ENCODE results near the gene FHIT.

The FHIT gene

GRCh38 chr3:60854791-60855190 lies 396.5 kb downstream of the FHIT start:
- peak overlapping the region; percentile 51 for H3K27ac Mint-ChIP-seq
- H3K4me1 Mint-ChIP-seq (ENCODE audit: low read depth), result peaks cover 40% of the 10 kb centered on the region
- no peak overlapping the region for H3K4me3 Mint-ChIP-seq

GRCh38 chr3:60847791-60848190 lies 403.5 kb downstream of the FHIT start:
- no peaks in the 10 kb centered on the region for H3K27me3 Mint-ChIP-seq
- H3K27ac Mint-ChIP-seq, result no peak overlapping the region
- intact Hi-C loops (cut with micrococcal nuclease), result no loop called here
- H3K4me1 Mint-ChIP-seq (ENCODE audit: low read depth), result peaks cover 14% of the 10 kb centered on the region
- H3K4me3 Mint-ChIP-seq, result no peak overlapping the region
- no peaks in the 10 kb centered on the region for H3K36me3 Mint-ChIP-seq (ENCODE audit: low read depth)
- peaks cover 16% of the 10 kb centered on the region for H3K9me3 Mint-ChIP-seq

More at GRCh38 chr3:60854791-60855190, 396.5 kb downstream of the FHIT start:
- peaks cover 47% of the 10 kb centered on the region for H3K9me3 Mint-ChIP-seq
- no peaks in the 10 kb centered on the region for H3K27me3 Mint-ChIP-seq
- H3K36me3 Mint-ChIP-seq (ENCODE audit: low read depth), result no peaks in the 10 kb centered on the region
- intact Hi-C loops (cut with micrococcal nuclease), result no loop called here

GRCh38 chr3:60844256-60844655 lies 407.0 kb downstream of the FHIT start:
- Mint-ChIP-seq H3K27ac (no peak overlapping the region), H3K9me3 (no peaks in the 10 kb centered on the region), H3K4me3 (no peak overlapping the region), H3K27me3 (no peaks in the 10 kb centered on the region), H3K36me3 (ENCODE audit: low read depth) (no peaks in the 10 kb centered on the region), H3K4me1 (ENCODE audit: low read depth) (peaks cover 8% of the 10 kb centered on the region)
- intact Hi-C loops (cut with micrococcal nuclease), result no loop called here

GRCh38 chr3:60841355-60841754 lies 409.9 kb downstream of the FHIT start:
- H3K27ac Mint-ChIP-seq, result no peak overlapping the region
- H3K4me1 Mint-ChIP-seq (ENCODE audit: low read depth), result no peaks in the 10 kb centered on the region
- no peaks in the 10 kb centered on the region for H3K9me3 Mint-ChIP-seq
- H3K27me3 Mint-ChIP-seq, result no peaks in the 10 kb centered on the region
- no peak overlapping the region for H3K4me3 Mint-ChIP-seq
- H3K36me3 Mint-ChIP-seq (ENCODE audit: low read depth), result no peaks in the 10 kb centered on the region
- intact Hi-C loops (cut with micrococcal nuclease), result no loop called here

- Mint-ChIP-seq H3K27ac (no peak overlapping the region), H3K36me3 (ENCODE audit: low read depth) (no peaks in the 10 kb centered on the region), H3K4me1 (ENCODE audit: low read depth) (no peaks in the 10 kb centered on the region), H3K27me3 (no peaks in the 10 kb centered on the region), H3K4me3 (no peak overlapping the region), H3K9me3 (peaks cover 5% of the 10 kb centered on the region)
- intact Hi-C loops (cut with micrococcal nuclease), result no loop called here
Observed at GRCh38 chr3:60839246-60839645, 412.0 kb downstream of the FHIT start.

- Mint-ChIP-seq H3K27ac (no peak overlapping the region), H3K27me3 (no peaks in the 10 kb centered on the region), H3K4me1 (ENCODE audit: low read depth) (no peaks in the 10 kb centered on the region), H3K36me3 (ENCODE audit: low read depth) (no peaks in the 10 kb centered on the region), H3K4me3 (no peak overlapping the region), H3K9me3 (peaks cover 5% of the 10 kb centered on the region)
- intact Hi-C loops (cut with micrococcal nuclease), result no loop called here
Observed at GRCh38 chr3:60835796-60836195, 415.5 kb downstream of the FHIT start.

- Mint-ChIP-seq H3K4me3 (no peak overlapping the region), H3K9me3 (peaks cover 22% of the 10 kb centered on the region), H3K4me1 (ENCODE audit: low read depth) (no peaks in the 10 kb centered on the region), H3K36me3 (ENCODE audit: low read depth) (no peaks in the 10 kb centered on the region), H3K27me3 (no peaks in the 10 kb centered on the region), H3K27ac (no peak overlapping the region)
- intact Hi-C loops (cut with micrococcal nuclease), result no loop called here
Observed at GRCh38 chr3:60829058-60829457, 422.2 kb downstream of the FHIT start.

- Mint-ChIP-seq H3K36me3 (ENCODE audit: low read depth) (no peaks in the 10 kb centered on the region), H3K9me3 (peaks cover 34% of the 10 kb centered on the region), H3K27ac (no peak overlapping the region), H3K4me3 (no peak overlapping the region), H3K27me3 (no peaks in the 10 kb centered on the region), H3K4me1 (ENCODE audit: low read depth) (no peaks in the 10 kb centered on the region)
- intact Hi-C loops (cut with micrococcal nuclease), result no loop called here
Observed at GRCh38 chr3:60827666-60828065, 423.6 kb downstream of the FHIT start.

- H3K9me3 Mint-ChIP-seq, result peaks cover 34% of the 10 kb centered on the region
- intact Hi-C loops (cut with micrococcal nuclease), result no loop called here
- H3K27ac Mint-ChIP-seq, result no peak overlapping the region
- no peaks in the 10 kb centered on the region for H3K36me3 Mint-ChIP-seq (ENCODE audit: low read depth)
- no peaks in the 10 kb centered on the region for H3K4me1 Mint-ChIP-seq (ENCODE audit: low read depth)
- no peak overlapping the region for H3K4me3 Mint-ChIP-seq
- no peaks in the 10 kb centered on the region for H3K27me3 Mint-ChIP-seq
Observed at GRCh38 chr3:60826511-60826910, 424.7 kb downstream of the FHIT start.

- Mint-ChIP-seq H3K27ac (no peak overlapping the region), H3K4me1 (ENCODE audit: low read depth) (no peaks in the 10 kb centered on the region), H3K36me3 (ENCODE audit: low read depth) (no peaks in the 10 kb centered on the region), H3K9me3 (peaks cover 17% of the 10 kb centered on the region), H3K4me3 (no peak overlapping the region), H3K27me3 (no peaks in the 10 kb centered on the region)
- intact Hi-C loops (cut with micrococcal nuclease), result no loop called here
Observed at GRCh38 chr3:60812502-60812901, 438.8 kb downstream of the FHIT start.

GRCh38 chr3:60810881-60811280 lies 440.4 kb downstream of the FHIT start:
- H3K36me3 Mint-ChIP-seq (ENCODE audit: low read depth), result no peaks in the 10 kb centered on the region
- H3K27ac Mint-ChIP-seq, result no peak overlapping the region
- no peaks in the 10 kb centered on the region for H3K27me3 Mint-ChIP-seq
- H3K4me1 Mint-ChIP-seq (ENCODE audit: low read depth), result no peaks in the 10 kb centered on the region
- H3K9me3 Mint-ChIP-seq, result peaks cover 2% of the 10 kb centered on the region
- no peak overlapping the region for H3K4me3 Mint-ChIP-seq
- intact Hi-C loops (cut with micrococcal nuclease), result no loop called here

GRCh38 chr3:60809857-60810610 lies 441.2 kb downstream of the FHIT start:
- intact Hi-C loops (cut with micrococcal nuclease), result no loop called here
- no peaks in the 10 kb centered on the region for H3K4me1 Mint-ChIP-seq (ENCODE audit: low read depth)
- H3K9me3 Mint-ChIP-seq, result no peaks in the 10 kb centered on the region
- H3K36me3 Mint-ChIP-seq (ENCODE audit: low read depth), result no peaks in the 10 kb centered on the region
- H3K27me3 Mint-ChIP-seq, result no peaks in the 10 kb centered on the region
- no peak overlapping the region for H3K4me3 Mint-ChIP-seq
- no peak overlapping the region for H3K27ac Mint-ChIP-seq

GRCh38 chr3:60803216-60804173 lies 447.8 kb downstream of the FHIT start:
- no peak overlapping the region for H3K27ac Mint-ChIP-seq

GRCh38 chr3:60801307-60801706 lies 449.9 kb downstream of the FHIT start:
- Mint-ChIP-seq H3K4me1 (ENCODE audit: low read depth) (no peaks in the 10 kb centered on the region), H3K27me3 (no peaks in the 10 kb centered on the region), H3K36me3 (ENCODE audit: low read depth) (no peaks in the 10 kb centered on the region), H3K27ac (no peak overlapping the region), H3K4me3 (no peak overlapping the region), H3K9me3 (peaks cover 10% of the 10 kb centered on the region)
- intact Hi-C loops (cut with micrococcal nuclease), result no loop called here

More at GRCh38 chr3:60803216-60804173, 447.8 kb downstream of the FHIT start:
- no peaks in the 10 kb centered on the region for H3K4me1 Mint-ChIP-seq (ENCODE audit: low read depth)
- intact Hi-C loops (cut with micrococcal nuclease), result no loop called here
- no peaks in the 10 kb centered on the region for H3K27me3 Mint-ChIP-seq
- H3K36me3 Mint-ChIP-seq (ENCODE audit: low read depth), result no peaks in the 10 kb centered on the region
- H3K4me3 Mint-ChIP-seq, result no peak overlapping the region
- peaks cover 10% of the 10 kb centered on the region for H3K9me3 Mint-ChIP-seq

All from dendritic cell treated with granulocyte-macrophage colony-stimulating factor and Interleukin-4, amounts not matched to agents 40 ng/mL and 50 ng/mL, for 4 days (primary cell).